Measurements from ENCODE around the gene KCNIP2. TPM values are rescaled to one million over a fixed set of nuclear protein-coding genes. Genes with fewer than 3 reads are reported as not detected.

KCNIP2 gene
- total RNA-seq, 4 donors from 2014 or later, result 6.1 to 63.9 (median 37.2) TPM

- no peak for DNase-seq (ENCODE audit: low spot score in 2 of 2)
- Histone ChIP-seq H3K4me3 (peak overlapping the region; percentile 4 to 47 (median 28)), H3K4me1 (peaks cover 0 to 74% (median 29%) of the 10 kb centered on the region in 4 donors), H3K27me3 (peaks cover 0 to 58% of the 10 kb centered on the region in 2 donors), H3K9me3 (no peaks in the 10 kb centered on the region), H3K36me3 (no peaks in the 10 kb centered on the region), H3K27ac (no peak overlapping the region)
- 8 to 10% methylated on average over 50 to 57 of the region's 58 CpGs for WGBS, 2 donors
- TF ChIP-seq EP300 (IDR thresholded peaks at IDR 0.05), result no peak
- no peak for TF ChIP-seq CTCF (IDR thresholded peaks at IDR 0.05)
- TF ChIP-seq POLR2A (IDR thresholded peaks at IDR 0.05), result no peak
These were observed 64.6 kb downstream of the KCNIP2 start for GRCh38 chr10:101778781-101779543.

- WGBS, 2 donors, result 55 to 58% methylated on average over 11 of the region's 12 CpGs
- Histone ChIP-seq H3K4me3 (no peak overlapping the region), H3K4me1 (peaks cover 0 to 74% (median 26%) of the 10 kb centered on the region in 4 donors), H3K9me3 (no peaks in the 10 kb centered on the region), H3K27ac (no peak overlapping the region), H3K36me3 (no peaks in the 10 kb centered on the region), H3K27me3 (peaks cover 0 to 65% of the 10 kb centered on the region in 2 donors)
- TF ChIP-seq CTCF (IDR thresholded peaks at IDR 0.05) (no peak), POLR2A (IDR thresholded peaks at IDR 0.05) (no peak), EP300 (IDR thresholded peaks at IDR 0.05) (no peak)
- no peak for DNase-seq (ENCODE audit: low spot score in 2 of 2)
These were observed 65.3 kb downstream of the KCNIP2 start for GRCh38 chr10:101778151-101778780.

- TF ChIP-seq CTCF (IDR thresholded peaks at IDR 0.05), result no peak
- no peak for TF ChIP-seq POLR2A (IDR thresholded peaks at IDR 0.05)
- TF ChIP-seq EP300 (IDR thresholded peaks at IDR 0.05), result no peak
- no peak overlapping the region for H3K27ac ChIP-seq
- no peaks in the 10 kb centered on the region for H3K9me3 ChIP-seq
- no peak overlapping the region for H3K4me3 ChIP-seq
- peaks cover 0 to 71% of the 10 kb centered on the region in 2 donors for H3K27me3 ChIP-seq
- no peak for DNase-seq (ENCODE audit: low spot score in 2 of 2)
- 97 to 98% methylated on average over 3 of the region's 3 CpGs for WGBS, 2 donors
- H3K4me1 ChIP-seq, result peaks cover 0 to 71% (median 24%) of the 10 kb centered on the region in 4 donors
- no peaks in the 10 kb centered on the region for H3K36me3 ChIP-seq
These were observed 65.9 kb downstream of the KCNIP2 start for GRCh38 chr10:101777619-101778145.

GRCh38 chr10:101776161-101776817 lies 67.3 kb downstream of the KCNIP2 start:
- H3K36me3 ChIP-seq, result no peaks in the 10 kb centered on the region
- H3K4me1 ChIP-seq, result peaks cover 0 to 57% (median 23%) of the 10 kb centered on the region in 4 donors
- no peak overlapping the region for H3K27ac ChIP-seq
- peaks cover 0 to 85% of the 10 kb centered on the region in 2 donors for H3K27me3 ChIP-seq
- H3K4me3 ChIP-seq, result peak overlapping the region in 1 of 4 donors; percentile 26
- 9% methylated on average over 28 to 38 of the region's 74 CpGs for WGBS, 2 donors
- TF ChIP-seq EP300 (IDR thresholded peaks at IDR 0.05), result no peak
- TF ChIP-seq CTCF (IDR thresholded peaks at IDR 0.05), result no peak
- no peak for TF ChIP-seq POLR2A (IDR thresholded peaks at IDR 0.05)
- DNase-seq (ENCODE audit: low spot score in 2 of 2), result no peak
- H3K9me3 ChIP-seq, result no peaks in the 10 kb centered on the region

Other genes with a start within 250 kb of the KCNIP2 start
- 10 to 100 TPM; 57.0 to 84.8 (median 65.2) TPM for gene FBXW4, start 148.6 kb downstream of the KCNIP2 start, total RNA-seq
- not detected for gene FGF8, start 67.7 kb downstream of the KCNIP2 start, total RNA-seq
- gene NPM3, start 60.4 kb downstream of the KCNIP2 start, total RNA-seq, result 10 to 100 TPM; 17.5 to 47.7 (median 30.1) TPM
- gene OGA, start 25.4 kb downstream of the KCNIP2 start, total RNA-seq, result 100 to 1,000 TPM; 206 to 249 (median 224) TPM
- gene ARMH3, start 212.4 kb upstream of the KCNIP2 start, total RNA-seq, result 10 to 100 TPM; 16.9 to 19.5 (median 18.5) TPM
- 10 to 100 TPM; 33.5 to 36.5 (median 34.8) TPM for gene HPS6, start 221.5 kb upstream of the KCNIP2 start, total RNA-seq